ENCODE results near the gene RTN3. TPM values are rescaled to one million over a fixed set of nuclear protein-coding genes. Genes with fewer than 3 reads are reported as not detected.
"Not testable (repeated sequence)": the region's sequence is repeated elsewhere in the genome, so short reads cannot be mapped to it uniquely, and the experiment has no call there.

Gene RTN3
- total RNA-seq, 4 donors from 2014 or later: 155 to 232 (median 209) TPM

GRCh38 chr11:63770763-63771162 lies 89.5 kb downstream of the RTN3 start:
- TF ChIP-seq POLR2A (IDR thresholded peaks at IDR 0.05): no peak
- TF ChIP-seq, protein P1, sequence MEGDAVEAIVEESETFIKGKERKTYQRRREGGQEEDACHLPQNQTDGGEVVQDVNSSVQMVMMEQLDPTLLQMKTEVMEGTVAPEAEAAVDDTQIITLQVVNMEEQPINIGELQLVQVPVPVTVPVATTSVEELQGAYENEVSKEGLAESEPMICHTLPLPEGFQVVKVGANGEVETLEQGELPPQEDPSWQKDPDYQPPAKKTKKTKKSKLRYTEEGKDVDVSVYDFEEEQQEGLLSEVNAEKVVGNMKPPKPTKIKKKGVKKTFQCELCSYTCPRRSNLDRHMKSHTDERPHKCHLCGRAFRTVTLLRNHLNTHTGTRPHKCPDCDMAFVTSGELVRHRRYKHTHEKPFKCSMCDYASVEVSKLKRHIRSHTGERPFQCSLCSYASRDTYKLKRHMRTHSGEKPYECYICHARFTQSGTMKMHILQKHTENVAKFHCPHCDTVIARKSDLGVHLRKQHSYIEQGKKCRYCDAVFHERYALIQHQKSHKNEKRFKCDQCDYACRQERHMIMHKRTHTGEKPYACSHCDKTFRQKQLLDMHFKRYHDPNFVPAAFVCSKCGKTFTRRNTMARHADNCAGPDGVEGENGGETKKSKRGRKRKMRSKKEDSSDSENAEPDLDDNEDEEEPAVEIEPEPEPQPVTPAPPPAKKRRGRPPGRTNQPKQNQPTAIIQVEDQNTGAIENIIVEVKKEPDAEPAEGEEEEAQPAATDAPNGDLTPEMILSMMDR (IDR thresholded peaks at IDR 0.05): no peak
- Histone ChIP-seq H3K4me1 (peaks cover 17% of the 10 kb centered on the region in 2 donors), H3K27ac (no peak overlapping the region), H3K9me3 (no peaks in the 10 kb centered on the region), H3K36me3 (no peaks in the 10 kb centered on the region), H3K4me3 (replicated peaks in 1 of 3) (no peak overlapping the region), H3K27me3 (no peaks in the 10 kb centered on the region)
- DNase-seq: no peak
- WGBS, 2 donors: 81 to 87% methylated on average over 7 of the region's 7 CpGs
- intact Hi-C loops (cut with DNase I): no loop called here

GRCh38 chr11:63771741-63772318 lies 90.5 kb downstream of the RTN3 start:
- intact Hi-C loops (cut with DNase I); H3K27ac ChIP-seq; H3K36me3 ChIP-seq; DNase-seq; H3K9me3 ChIP-seq; H3K27me3 ChIP-seq; H3K4me3 ChIP-seq (replicated peaks in 1 of 3): not testable (repeated sequence)
- H3K4me1 ChIP-seq: peaks cover 7 to 13% of the 10 kb centered on the region in 2 donors
- 89 to 91% methylated on average over 2 of the region's 2 CpGs for WGBS, 2 donors

DNA sequence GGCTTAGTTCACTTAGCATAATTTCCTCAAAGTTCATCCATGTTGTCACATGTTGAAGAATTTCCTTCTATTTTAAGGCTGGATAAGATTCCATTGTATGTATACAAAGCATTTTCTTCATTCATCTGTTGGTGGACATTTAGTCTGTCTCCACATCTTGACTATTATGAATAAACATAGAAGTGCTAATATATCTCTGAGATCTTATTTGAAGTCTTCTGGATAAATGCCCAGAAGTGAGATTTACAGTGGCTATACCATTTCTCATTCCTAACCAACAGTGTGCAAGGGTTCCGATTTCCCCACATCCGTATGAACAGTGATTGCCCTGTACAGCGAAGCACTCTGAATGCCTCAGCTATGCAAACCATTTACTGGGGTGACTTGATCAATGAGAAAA lies 93.9 kb downstream of the RTN3 start:
- H3K27ac ChIP-seq: no peak overlapping the region
- TF ChIP-seq, protein P1 (IDR thresholded peaks at IDR 0.05): no peak
- TF ChIP-seq POLR2A (IDR thresholded peaks at IDR 0.05): no peak
- H3K36me3 ChIP-seq: no peaks in the 10 kb centered on the region
- H3K27me3 ChIP-seq: no peaks in the 10 kb centered on the region
- no peak for DNase-seq
- no peak overlapping the region for H3K4me3 ChIP-seq (replicated peaks in 1 of 3)
- H3K4me1 ChIP-seq: peaks cover 0 to under 1% of the 10 kb centered on the region in 2 donors
- intact Hi-C loops (cut with DNase I): no loop called here
- 85 to 88% methylated on average over 3 of the region's 3 CpGs for WGBS, 2 donors
- H3K9me3 ChIP-seq: no peaks in the 10 kb centered on the region

DNA sequence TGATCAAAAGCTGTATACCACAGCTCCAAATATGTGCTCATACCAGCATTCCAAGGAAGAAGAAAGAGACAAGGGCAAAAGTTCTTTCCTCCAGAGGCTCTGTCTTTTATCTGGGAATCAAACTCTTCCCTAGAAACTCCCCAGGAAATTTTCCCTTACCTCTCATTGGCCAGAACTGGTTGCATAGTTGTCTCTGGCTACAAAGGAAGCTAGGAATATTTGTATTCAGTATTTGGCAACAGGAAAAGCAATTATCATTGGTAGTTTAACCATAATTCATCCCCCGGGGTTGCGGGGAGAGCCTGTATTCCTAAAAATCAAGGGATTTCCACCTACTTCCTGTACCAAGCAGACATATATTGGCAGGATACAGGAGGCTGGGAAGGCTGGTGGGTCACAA lies 97.7 kb downstream of the RTN3 start:
- Histone ChIP-seq H3K27ac (no peak overlapping the region), H3K4me1 (peaks cover 6 to 8% of the 10 kb centered on the region in 2 donors), H3K27me3 (no peaks in the 10 kb centered on the region), H3K36me3 (no peaks in the 10 kb centered on the region), H3K4me3 (replicated peaks in 1 of 3) (no peak overlapping the region), H3K9me3 (no peaks in the 10 kb centered on the region)
- WGBS, 2 donors: 74 to 79% methylated on average over 2 of the region's 2 CpGs
- TF ChIP-seq, protein P1 (IDR thresholded peaks at IDR 0.05): no peak
- no peak for TF ChIP-seq POLR2A (IDR thresholded peaks at IDR 0.05)
- intact Hi-C loops (cut with DNase I): no loop called here
- no peak for DNase-seq

- no peaks in the 10 kb centered on the region for H3K9me3 ChIP-seq
- intact Hi-C loops (cut with DNase I): no loop called here
- H3K4me3 ChIP-seq (replicated peaks in 1 of 3): no peak overlapping the region
- TF ChIP-seq POLR2A (IDR thresholded peaks at IDR 0.05): no peak
- TF ChIP-seq, protein P1 (IDR thresholded peaks at IDR 0.05): no peak
- no peak overlapping the region for H3K27ac ChIP-seq
- 94% methylated on average over 6 of the region's 6 CpGs for WGBS, 2 donors
- no peak for DNase-seq
- H3K4me1 ChIP-seq: peaks cover 12 to 14% of the 10 kb centered on the region in 2 donors
- no peaks in the 10 kb centered on the region for H3K36me3 ChIP-seq
- H3K27me3 ChIP-seq: no peaks in the 10 kb centered on the region
Observed at GRCh38 chr11:63782749-63783148, 101.4 kb downstream of the RTN3 start.

Measured in thyroid gland (tissue), 4 donors.